Measurements from ENCODE around the gene AHSG. TPM values are rescaled to one million over a fixed set of nuclear protein-coding genes. Genes with fewer than 3 reads are reported as not detected.

Gene AHSG
- total RNA-seq, 4 donors from 2014 or later: not detected

- no peak overlapping the region for H3K27ac ChIP-seq
- no peaks in the 10 kb centered on the region for H3K36me3 ChIP-seq
- TF ChIP-seq, protein P1, sequence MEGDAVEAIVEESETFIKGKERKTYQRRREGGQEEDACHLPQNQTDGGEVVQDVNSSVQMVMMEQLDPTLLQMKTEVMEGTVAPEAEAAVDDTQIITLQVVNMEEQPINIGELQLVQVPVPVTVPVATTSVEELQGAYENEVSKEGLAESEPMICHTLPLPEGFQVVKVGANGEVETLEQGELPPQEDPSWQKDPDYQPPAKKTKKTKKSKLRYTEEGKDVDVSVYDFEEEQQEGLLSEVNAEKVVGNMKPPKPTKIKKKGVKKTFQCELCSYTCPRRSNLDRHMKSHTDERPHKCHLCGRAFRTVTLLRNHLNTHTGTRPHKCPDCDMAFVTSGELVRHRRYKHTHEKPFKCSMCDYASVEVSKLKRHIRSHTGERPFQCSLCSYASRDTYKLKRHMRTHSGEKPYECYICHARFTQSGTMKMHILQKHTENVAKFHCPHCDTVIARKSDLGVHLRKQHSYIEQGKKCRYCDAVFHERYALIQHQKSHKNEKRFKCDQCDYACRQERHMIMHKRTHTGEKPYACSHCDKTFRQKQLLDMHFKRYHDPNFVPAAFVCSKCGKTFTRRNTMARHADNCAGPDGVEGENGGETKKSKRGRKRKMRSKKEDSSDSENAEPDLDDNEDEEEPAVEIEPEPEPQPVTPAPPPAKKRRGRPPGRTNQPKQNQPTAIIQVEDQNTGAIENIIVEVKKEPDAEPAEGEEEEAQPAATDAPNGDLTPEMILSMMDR (IDR thresholded peaks at IDR 0.05): no peak
- TF ChIP-seq POLR2AphosphoS5 (IDR thresholded peaks at IDR 0.05) (no peak), POLR2A (IDR thresholded peaks at IDR 0.05) (no peak), EP300 (IDR thresholded peaks at IDR 0.05) (no peak)
- H3K27me3 ChIP-seq: peaks cover 26% of the 10 kb centered on the region
- ATAC-seq: no peak
- no peak overlapping the region for H3K4me3 ChIP-seq
- no peaks in the 10 kb centered on the region for H3K4me1 ChIP-seq
- WGBS, 2 donors (ENCODE audit: low coverage in 1 of 2): 69 to 77% methylated on average over 6 of the region's 6 CpGs
- H3K9me3 ChIP-seq: no peaks in the 10 kb centered on the region
Measured at GRCh38 chr3:186668426-186668825, 55.6 kb downstream of the AHSG start.

DNA sequence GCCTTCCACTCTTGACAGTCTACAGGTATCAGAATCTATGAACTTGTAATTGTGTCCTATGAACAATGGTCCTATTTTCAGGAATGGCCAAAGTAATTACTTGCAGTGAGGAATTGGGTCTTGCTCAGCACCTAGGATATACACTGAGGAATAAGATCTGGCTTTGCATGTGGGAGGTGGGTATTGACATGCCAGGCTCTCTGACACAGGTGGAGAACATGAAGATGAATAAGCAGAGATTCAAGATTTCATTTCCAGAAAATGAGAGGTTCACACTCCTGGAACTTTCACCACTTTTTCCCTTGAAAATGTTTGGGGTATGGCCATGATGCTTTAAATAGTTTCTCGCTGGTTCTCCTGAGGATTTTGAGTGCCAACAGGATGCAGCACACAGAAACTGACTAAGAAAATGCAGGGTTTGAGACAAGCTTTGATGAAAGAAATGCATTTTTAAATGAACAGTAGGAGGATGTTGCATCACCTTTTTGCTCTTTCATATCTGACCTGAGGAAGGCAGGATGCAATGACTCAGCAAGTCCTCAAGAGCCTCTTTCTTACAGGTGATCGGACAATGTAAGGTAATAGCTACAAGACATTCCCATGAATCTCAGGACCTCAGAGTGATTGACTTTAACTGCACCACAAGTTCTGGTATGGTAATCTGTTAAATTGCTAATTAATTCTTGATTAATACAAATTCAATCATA lies 56.7 kb downstream of the AHSG start:
- ATAC-seq: no peak
- TF ChIP-seq POLR2AphosphoS5 (IDR thresholded peaks at IDR 0.05): no peak
- TF ChIP-seq POLR2A (IDR thresholded peaks at IDR 0.05): no peak
- TF ChIP-seq EP300 (IDR thresholded peaks at IDR 0.05): no peak
- TF ChIP-seq, protein P1 (IDR thresholded peaks at IDR 0.05): no peak
- H3K4me3 ChIP-seq: no peak overlapping the region
- H3K9me3 ChIP-seq: no peaks in the 10 kb centered on the region
- H3K4me1 ChIP-seq: no peaks in the 10 kb centered on the region
- peaks cover 30% of the 10 kb centered on the region for H3K27me3 ChIP-seq
- H3K36me3 ChIP-seq: no peaks in the 10 kb centered on the region
- no peak overlapping the region for H3K27ac ChIP-seq
- 81 to 90% methylated on average over 2 of the region's 2 CpGs for WGBS, 2 donors (ENCODE audit: low coverage in 1 of 2)

- Histone ChIP-seq H3K27ac (no peak overlapping the region), H3K9me3 (no peaks in the 10 kb centered on the region), H3K36me3 (no peaks in the 10 kb centered on the region), H3K27me3 (peaks cover 26% of the 10 kb centered on the region), H3K4me3 (no peak overlapping the region), H3K4me1 (no peaks in the 10 kb centered on the region)
- ATAC-seq: no peak
- TF ChIP-seq, protein P1 (IDR thresholded peaks at IDR 0.05): no peak
- TF ChIP-seq POLR2A (IDR thresholded peaks at IDR 0.05) (no peak), EP300 (IDR thresholded peaks at IDR 0.05) (no peak), POLR2AphosphoS5 (IDR thresholded peaks at IDR 0.05) (no peak)
Measured at GRCh38 chr3:186670155-186670554, 57.3 kb downstream of the AHSG start.

Small RNA genes within 50 kb of the gene (small RNA-seq; reads per million reads assigned to genes)
- 0 reads per million in 4 donors for gene RF00017

Other genes with a start within 250 kb of the AHSG start
- gene CRYGS, start 68.7 kb upstream of the AHSG start, total RNA-seq: 1 to 10 TPM in 2 of 4 donors, under 1 TPM in 1, not detected in 1; 0.39 to 3.1 (median 3.1) TPM
- gene TBCCD1, start 45.7 kb upstream of the AHSG start, total RNA-seq: 10 to 100 TPM in 3 of 4 donors, 1 to 10 TPM in 1; 8.8 to 14.2 (median 12.0) TPM
- 10 to 100 TPM; 19.5 to 40.0 (median 33.5) TPM for gene DNAJB11, start 42.3 kb upstream of the AHSG start, total RNA-seq
- gene FETUB, start 27.3 kb downstream of the AHSG start, total RNA-seq: not detected
- not detected for gene HRG, start 53.0 kb downstream of the AHSG start, total RNA-seq
- not detected for gene KNG1, start 104.3 kb downstream of the AHSG start, total RNA-seq
- gene EIF4A2, start 170.5 kb downstream of the AHSG start, total RNA-seq: 100 to 1,000 TPM; 359 to 660 (median 508) TPM
- 10 to 100 TPM in 2 of 4 donors, 1 to 10 TPM in 2; 8.1 to 12.2 (median 10.5) TPM for gene RFC4, start 193.4 kb downstream of the AHSG start, total RNA-seq
- gene ADIPOQ, start 229.7 kb downstream of the AHSG start, total RNA-seq: 10 to 100 TPM in 1 of 4 donors, under 1 TPM in 3; 0.23 to 34.5 (median 0.57) TPM